ENCODE data around the gene REXO1.

DNA sequence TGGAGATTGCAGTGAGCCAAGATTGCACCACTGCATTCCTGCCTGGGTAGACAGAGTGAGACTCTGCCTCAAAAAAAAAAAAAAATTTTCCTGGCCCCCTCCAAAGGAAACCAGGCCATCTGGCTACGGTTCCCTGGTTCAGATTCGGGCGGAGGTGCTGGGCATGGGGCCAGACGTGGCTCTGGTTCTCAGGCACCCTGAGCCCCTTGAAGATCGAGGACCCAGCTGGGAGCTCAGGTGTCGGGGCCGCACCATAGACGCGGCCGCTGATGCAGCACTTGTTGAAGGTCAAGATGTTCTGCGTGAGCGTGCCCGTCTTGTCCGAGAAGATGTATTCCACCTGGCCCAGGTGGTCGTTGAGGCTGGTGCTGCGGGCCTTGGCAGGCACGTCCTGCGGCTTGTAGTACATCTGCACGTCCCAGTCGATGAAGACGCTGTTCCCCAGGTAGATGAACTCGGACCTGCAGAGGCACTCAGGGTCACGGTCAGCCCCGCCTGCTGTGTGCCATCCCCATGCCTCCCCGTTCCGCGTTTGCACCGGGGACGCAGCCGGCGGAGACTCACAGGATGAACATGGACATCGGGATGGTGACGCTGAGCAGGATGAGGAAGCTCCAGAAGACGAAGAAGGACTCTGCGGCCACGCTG is 48.5 kb downstream of the REXO1 start:
- TF ChIP-seq, protein P1, sequence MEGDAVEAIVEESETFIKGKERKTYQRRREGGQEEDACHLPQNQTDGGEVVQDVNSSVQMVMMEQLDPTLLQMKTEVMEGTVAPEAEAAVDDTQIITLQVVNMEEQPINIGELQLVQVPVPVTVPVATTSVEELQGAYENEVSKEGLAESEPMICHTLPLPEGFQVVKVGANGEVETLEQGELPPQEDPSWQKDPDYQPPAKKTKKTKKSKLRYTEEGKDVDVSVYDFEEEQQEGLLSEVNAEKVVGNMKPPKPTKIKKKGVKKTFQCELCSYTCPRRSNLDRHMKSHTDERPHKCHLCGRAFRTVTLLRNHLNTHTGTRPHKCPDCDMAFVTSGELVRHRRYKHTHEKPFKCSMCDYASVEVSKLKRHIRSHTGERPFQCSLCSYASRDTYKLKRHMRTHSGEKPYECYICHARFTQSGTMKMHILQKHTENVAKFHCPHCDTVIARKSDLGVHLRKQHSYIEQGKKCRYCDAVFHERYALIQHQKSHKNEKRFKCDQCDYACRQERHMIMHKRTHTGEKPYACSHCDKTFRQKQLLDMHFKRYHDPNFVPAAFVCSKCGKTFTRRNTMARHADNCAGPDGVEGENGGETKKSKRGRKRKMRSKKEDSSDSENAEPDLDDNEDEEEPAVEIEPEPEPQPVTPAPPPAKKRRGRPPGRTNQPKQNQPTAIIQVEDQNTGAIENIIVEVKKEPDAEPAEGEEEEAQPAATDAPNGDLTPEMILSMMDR (IDR thresholded peaks at IDR 0.05; ENCODE audit: low read length): no peak
- TF ChIP-seq EZH2phosphoT487 (IDR thresholded peaks at IDR 0.05; ENCODE audit: low read length): no peak

Measured in MM.1S (cell line).